NCI-H460 (cell line): ENCODE measurements around the gene SREBF2. TPM values are rescaled to one million over a fixed set of nuclear protein-coding genes. Genes with fewer than 3 reads are reported as not detected.

Source experiments
- DNase-seq: peaks from one replicate; pipeline ENCODE4 v3.0.0-alpha.2; 2016; ENCODE audit warnings: low read depth; ENCODE audit errors: extremely low read depth
- total RNA-seq: library from RNA; depleted of rRNA; stranded (reverse); fragments of >200 nt; shearing (Covaris generic); gene quantifications from 2 replicates; pipeline ENCODE4 v1.2.3, GENCODE V29; 2014

The SREBF2 gene
- total RNA-seq, 1 experiment from 2014 or later, result 29.5 TPM

GRCh38 chr22:41875531-41876270 lies 42.8 kb downstream of the SREBF2 start:
- no peak for DNase-seq

GRCh38 chr22:41876275-41876674 lies 43.4 kb downstream of the SREBF2 start:
- no peak for DNase-seq

- no peak for DNase-seq
These were observed 43.8 kb downstream of the SREBF2 start for GRCh38 chr22:41876675-41877074.

- DNase-seq, result no peak
These were observed 47.7 kb downstream of the SREBF2 start for GRCh38 chr22:41880653-41881052.

GRCh38 chr22:41883400-41883799 lies 50.5 kb downstream of the SREBF2 start:
- DNase-seq, result no peak

GRCh38 chr22:41885116-41885515 lies 52.2 kb downstream of the SREBF2 start:
- no peak for DNase-seq

GRCh38 chr22:41885516-41885915 lies 52.6 kb downstream of the SREBF2 start:
- DNase-seq, result no peak

GRCh38 chr22:41888627-41889200 lies 55.8 kb downstream of the SREBF2 start:
- no peak for DNase-seq

- no peak for DNase-seq
These were observed 58.5 kb downstream of the SREBF2 start for GRCh38 chr22:41891407-41891806.

GRCh38 chr22:41892721-41893120 lies 59.8 kb downstream of the SREBF2 start:
- DNase-seq, result no peak

GRCh38 chr22:41893591-41894375 lies 60.9 kb downstream of the SREBF2 start:
- DNase-seq, result no peak

GRCh38 chr22:41898645-41899044 lies 65.7 kb downstream of the SREBF2 start:
- no peak for DNase-seq

- DNase-seq, result no peak
These were observed 66.2 kb downstream of the SREBF2 start for GRCh38 chr22:41899110-41899509.

GRCh38 chr22:41899992-41900651 lies 67.2 kb downstream of the SREBF2 start:
- no peak for DNase-seq

GRCh38 chr22:41900652-41901312 lies 67.9 kb downstream of the SREBF2 start:
- DNase-seq, result no peak

- DNase-seq, result no peak
These were observed 69.1 kb downstream of the SREBF2 start for GRCh38 chr22:41902016-41902415.

- no peak for DNase-seq
These were observed 70.1 kb downstream of the SREBF2 start for GRCh38 chr22:41902932-41903421.

GRCh38 chr22:41904450-41905410 lies 71.8 kb downstream of the SREBF2 start:
- no peak for DNase-seq
